HUDEP-2 (cell line): ENCODE data around the gene FOXP1.
"Not testable (repeated sequence)": the region's sequence is repeated elsewhere in the genome, so short reads cannot be mapped to it uniquely, and the experiment has no call there.

Experiments used
- DNase-seq, 76 experiments: peaks; one replicate each; lab custom pipeline; 2025; ENCODE audit not compliant: unreplicated experiment in 76 of 76; lab: John Stamatoyannopoulos, UW

Gene FOXP1

DNA sequence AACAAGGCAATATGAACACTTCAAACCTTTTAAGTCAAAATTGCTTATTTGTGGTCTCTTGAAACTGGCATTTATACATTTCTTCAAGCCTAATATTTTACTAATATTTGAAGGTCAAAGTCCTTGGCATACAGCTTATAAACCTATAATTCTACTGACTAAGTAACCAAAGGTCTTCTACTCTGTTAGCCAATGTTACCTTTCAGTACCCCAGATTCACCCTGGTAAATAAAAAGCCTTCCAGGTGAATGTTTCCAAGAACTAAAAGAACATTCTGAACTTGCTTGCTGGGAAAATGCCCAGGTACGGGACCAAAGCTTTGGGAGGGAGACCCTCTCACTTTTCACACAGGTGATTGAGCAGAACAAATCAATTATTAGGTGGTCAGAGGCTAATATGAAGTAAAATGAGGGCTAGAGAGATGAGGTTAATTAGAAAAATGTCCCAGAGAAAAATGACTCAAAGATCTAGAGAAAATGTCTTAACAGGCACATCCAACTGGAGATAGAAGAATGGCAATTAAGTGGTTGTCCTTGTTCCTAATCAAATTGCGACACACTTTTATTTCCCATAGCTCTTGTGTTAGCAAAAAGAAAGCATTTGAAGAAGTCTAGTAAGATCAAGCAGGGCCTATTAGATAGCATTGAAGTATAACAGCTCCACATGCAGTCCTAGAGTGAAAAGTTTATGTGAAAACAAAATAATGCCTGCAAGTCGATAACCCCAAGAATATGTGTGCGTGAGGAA, 232.0 kb downstream of the FOXP1 start:
- DNase-seq: no peak

DNA sequence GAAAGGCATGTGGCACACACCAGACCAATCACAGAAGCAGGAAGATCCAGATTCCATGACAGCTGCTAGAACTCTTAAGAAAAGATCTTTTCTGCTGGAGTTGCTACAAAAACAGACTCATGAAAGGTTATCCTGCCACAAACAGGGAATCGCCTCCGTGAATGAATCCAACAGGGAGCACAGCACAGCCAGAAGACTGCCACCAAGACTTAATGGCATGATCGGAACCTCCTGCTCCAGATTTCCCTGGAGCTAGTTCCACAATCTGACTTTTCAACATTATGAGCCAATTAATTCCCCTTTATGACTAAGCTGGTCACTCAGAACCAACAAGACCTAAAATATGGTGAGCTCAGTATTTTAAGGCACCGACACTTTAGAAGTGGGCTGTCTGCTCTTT, 232.5 kb downstream of the FOXP1 start:
- no peak for DNase-seq

- DNase-seq: no peak
These were observed 234.7 kb downstream of the FOXP1 start for GRCh38 chr3:71348831-71349230.

- DNase-seq: no peak
These were observed 235.4 kb downstream of the FOXP1 start for GRCh38 chr3:71348001-71348632.

GRCh38 chr3:71346061-71346460, 237.5 kb downstream of the FOXP1 start:
- DNase-seq: no peak

DNA sequence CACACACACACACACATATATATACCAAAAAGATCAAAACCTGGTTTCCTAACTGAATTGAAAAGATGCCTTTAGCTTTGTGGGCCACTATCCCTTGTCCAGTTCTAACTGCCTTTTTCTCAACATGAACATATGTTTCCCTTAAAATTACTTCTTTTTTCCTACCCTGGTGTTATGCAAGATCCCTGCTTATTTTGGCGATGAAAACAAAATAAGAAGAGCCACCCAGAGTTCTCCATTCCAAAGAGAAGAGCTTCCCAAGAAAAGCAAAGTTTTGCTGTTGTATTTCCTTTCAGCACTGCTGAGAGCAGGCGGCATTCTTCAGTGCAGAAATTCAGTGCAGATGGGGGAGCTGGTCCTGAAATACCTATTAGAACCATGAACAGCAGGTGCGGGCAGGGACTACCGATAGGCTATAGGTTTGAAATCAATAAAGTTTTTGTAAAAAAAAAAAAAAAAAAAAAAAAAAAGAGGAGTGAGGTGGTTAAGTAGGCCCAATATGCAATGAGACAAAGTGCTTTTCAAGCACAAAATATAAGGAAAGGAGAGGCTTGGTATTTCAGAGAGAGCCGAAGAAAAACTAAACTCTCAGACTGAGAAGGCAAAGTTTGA, 238.0 kb downstream of the FOXP1 start:
- DNase-seq: no peak

- no peak for DNase-seq
These were observed 241.8 kb downstream of the FOXP1 start for GRCh38 chr3:71341721-71342120.

DNA sequence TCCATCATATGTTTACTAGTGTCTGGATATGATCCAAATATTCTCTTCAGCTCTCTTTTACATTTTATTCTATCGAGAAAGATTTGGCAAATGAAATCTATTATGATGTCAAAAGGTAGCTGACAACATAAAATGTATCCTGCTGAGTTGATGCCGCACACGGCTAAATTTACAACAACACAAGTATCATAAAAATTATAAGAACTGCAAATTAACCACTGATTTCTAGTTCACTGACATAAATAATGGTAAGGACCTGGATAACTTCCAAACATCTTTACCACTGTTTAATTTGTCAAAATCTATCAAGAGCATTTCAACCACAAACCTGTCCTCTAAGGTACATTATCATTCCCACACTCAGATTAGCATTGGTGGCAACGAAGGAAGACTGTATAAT, 244.5 kb downstream of the FOXP1 start:
- no peak for DNase-seq

DNA sequence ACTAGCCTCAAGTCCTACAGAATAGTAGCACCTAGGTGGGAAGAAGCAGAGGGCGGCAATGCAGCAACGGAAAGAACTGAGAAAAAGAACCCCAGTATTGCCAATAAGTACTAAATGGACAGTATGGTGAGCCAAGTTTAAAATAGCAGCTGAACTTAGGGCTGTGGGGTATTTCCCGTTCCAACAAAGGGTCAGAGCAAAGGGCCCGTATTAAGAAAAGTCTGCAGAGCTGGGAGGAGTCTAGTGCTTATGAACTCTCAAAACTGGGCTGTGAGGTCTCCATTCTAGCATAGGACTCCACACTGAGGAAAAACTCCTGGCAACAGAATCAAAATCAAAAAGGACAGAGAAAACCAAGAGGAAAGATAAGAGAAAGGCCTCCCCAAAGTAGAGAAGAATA, 250.7 kb downstream of the FOXP1 start:
- DNase-seq: no peak

DNA sequence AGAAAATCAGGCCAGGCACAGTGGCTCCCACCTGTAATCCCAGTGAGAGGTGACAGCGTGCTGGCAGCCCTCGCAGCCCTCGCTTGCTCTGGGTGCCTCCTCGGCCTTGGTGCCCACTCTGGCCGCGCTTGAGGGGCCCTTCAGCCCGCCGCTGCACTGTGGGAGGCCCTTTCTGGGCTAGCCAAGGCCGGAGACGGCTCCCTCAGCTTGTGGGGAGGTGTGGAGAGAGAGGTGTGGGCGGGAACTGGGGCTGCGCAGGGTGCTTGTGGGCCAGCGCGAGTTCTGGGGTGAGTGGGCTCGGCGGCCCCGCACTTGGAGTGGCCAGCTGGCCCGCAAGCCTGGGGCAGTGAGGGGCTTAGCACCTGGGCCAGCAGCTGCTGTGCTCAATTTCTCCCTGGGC, 252.6 kb downstream of the FOXP1 start:
- DNase-seq: no peak

- no peak for DNase-seq
These were observed 253.0 kb downstream of the FOXP1 start for GRCh38 chr3:71330505-71330904.

DNA sequence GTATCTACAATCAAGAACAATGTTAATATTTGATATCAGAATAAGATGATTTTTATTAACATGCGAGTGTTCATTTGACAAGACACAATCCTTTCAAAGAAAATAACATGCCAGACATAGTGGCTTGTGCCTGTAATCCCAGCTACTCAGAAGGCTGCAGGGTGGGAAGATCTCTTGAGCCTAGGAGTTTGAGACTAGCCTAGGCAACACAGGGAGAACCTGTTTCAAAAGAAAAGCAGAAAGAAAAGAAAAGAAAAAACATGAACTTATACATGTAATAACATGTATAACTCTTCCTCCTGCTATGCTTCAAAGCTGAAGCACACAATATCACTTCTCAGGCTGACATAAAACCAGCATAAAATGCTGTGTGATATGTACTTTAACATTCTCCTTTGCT, 253.7 kb downstream of the FOXP1 start:
- no peak for DNase-seq

- no peak for DNase-seq
These were observed 254.6 kb downstream of the FOXP1 start for GRCh38 chr3:71328926-71329325.

GRCh38 chr3:71327936-71328335, 255.6 kb downstream of the FOXP1 start:
- no peak for DNase-seq

GRCh38 chr3:71325715-71326114, 257.8 kb downstream of the FOXP1 start:
- DNase-seq: no peak

GRCh38 chr3:71324224-71324623, 259.3 kb downstream of the FOXP1 start:
- DNase-seq: not testable (repeated sequence)

DNA sequence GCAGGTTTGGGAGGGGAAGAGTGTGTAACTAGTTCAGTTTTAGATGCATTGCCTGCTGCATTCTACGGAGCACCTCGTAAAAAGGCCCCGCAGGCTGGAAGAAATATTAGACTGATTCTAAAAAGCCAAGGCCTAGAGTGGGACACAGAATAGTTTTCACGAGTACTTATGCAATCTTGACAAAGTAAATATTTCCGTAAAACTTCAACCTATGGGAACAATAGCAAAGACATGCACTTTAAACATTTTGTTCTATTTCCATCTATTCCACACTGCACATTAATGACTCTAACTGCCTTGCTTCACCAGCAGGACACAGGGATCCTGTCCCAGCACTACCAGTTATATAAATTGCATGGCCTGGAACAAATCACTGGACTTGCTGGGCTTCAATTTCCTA, 260.0 kb downstream of the FOXP1 start:
- no peak for DNase-seq

- no peak for DNase-seq
These were observed 261.4 kb downstream of the FOXP1 start for GRCh38 chr3:71322154-71322553.

DNA sequence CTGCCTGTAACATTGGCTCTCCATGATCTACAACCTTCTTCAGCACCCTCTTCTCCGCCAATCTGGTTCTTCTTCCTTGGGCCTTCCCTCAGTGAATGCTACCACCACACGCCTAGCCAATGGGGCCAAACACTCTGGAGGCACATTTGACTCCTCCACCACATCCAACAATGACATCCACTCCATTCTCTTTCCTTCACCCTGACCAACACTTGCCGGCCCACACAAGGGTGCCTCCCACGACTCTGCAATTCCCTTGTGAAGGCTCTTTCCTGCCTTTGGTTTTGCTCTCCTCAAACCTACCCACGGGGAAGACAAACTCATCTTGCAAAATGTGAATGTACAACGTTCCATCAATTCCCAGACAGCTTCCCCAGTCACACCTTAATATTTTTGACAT, 263.8 kb downstream of the FOXP1 start:
- DNase-seq: no peak

DNA sequence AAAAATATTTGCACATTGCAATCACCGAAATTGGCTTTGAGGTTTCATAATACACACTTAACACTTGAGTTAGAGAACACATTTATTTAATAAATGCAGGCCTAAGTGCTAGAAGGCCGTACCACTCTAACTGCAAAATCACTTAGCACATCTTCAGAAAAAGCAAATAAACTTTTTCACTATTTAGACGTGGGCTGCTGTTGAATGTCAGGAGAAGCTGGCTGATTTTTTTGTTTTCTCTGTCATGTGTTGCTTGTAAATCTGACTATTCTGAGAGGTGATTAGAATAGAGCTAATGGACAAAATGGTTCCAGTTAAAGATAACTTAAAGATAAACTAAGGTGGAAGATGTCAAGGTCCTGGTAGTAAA, 265.1 kb downstream of the FOXP1 start:
- no peak for DNase-seq

DNA sequence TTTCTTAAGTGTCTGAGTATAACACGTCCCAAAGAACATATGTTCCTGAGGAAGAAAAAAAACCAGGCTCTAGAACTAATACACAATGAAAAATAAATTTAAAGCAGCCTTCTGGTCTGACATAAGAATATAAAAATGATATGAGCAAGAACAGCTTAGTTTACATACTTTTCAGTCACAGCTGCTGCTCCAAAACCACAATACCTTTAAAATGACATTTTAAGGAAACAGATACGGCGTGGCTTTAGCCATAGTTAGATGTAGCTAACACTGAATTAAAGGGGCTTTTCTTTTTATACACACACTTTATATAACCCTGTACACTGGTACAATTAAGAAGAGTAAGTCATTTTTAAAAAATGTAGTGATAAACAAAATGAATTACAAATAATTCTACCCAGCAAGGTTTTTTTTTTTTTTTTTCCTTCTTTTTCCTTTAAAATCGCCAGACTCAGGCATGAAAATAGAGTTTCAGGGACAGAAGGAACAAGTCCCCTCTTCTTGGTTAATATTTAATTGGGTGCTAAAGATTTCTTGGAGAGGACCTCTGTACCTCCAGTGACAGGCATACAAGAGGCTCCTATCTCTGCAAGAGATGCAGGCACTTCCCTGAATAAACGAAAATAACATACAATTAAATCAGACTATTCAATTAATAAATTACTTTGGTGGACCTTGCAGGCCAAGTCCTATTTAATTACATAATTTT, 265.6 kb downstream of the FOXP1 start:
- DNase-seq: no peak

GRCh38 chr3:71317140-71317539, 266.4 kb downstream of the FOXP1 start:
- DNase-seq: no peak
